Measurements from ENCODE around the gene CRYGB. TPM values are rescaled to one million over a fixed set of nuclear protein-coding genes. Genes with fewer than 3 reads are reported as not detected.

The CRYGB gene
- total and polyA plus RNA-seq, 2 donors (not counting 3 experiments of a cell fraction or from before 2014, with no cell fraction given): not detected

- H3K27me3 ChIP-seq (ENCODE audit: control insufficient read depth in 2 of 2, insufficient read depth in 2 of 2, low read length in 2 of 2): no peaks in the 10 kb centered on the region
- no peak for FAIRE-seq
- H3K79me2 ChIP-seq (ENCODE audit: control insufficient read depth, insufficient read depth, low read length): no peaks in the 10 kb centered on the region
- no peaks in the 10 kb centered on the region for H3K36me3 ChIP-seq (ENCODE audit: control insufficient read depth in 2 of 2, extremely low read depth in 1 of 2, insufficient read depth in 2 of 2, low read length in 2 of 2)
- ChIA-PET POLR2A (no interaction called here), CTCF (no interaction called here)
- no peaks in the 10 kb centered on the region for H3K9me3 ChIP-seq (replicated peaks; ENCODE audit: control insufficient read depth, insufficient read depth, low read length)
- dilution Hi-C loops (cut with MboI; ENCODE audit: extremely low pct_ligation_motif_present, low sequenced_read_pairs): no loop called here
- TF ChIP-seq MYC (IDR thresholded peaks at IDR 0.05; ENCODE audit: low read depth, low read length) (no peak), CTCF (IDR thresholded peaks at IDR 0.05; ENCODE audit: extremely low read depth in 1 of 2, insufficient read depth in 1 of 2, low read depth in 1 of 2, low read length in 2 of 2) (no peak)
- H2AFZ ChIP-seq (ENCODE audit: low read depth, low read length): no peak overlapping the region
- H3K9me1 ChIP-seq (replicated peaks; ENCODE audit: control insufficient read depth, extremely low read depth, insufficient read depth, low read length): no peaks in the 10 kb centered on the region
- no peak overlapping the region for H3K4me3 ChIP-seq (replicated peaks in 1 of 3; ENCODE audit: insufficient read depth in 1 of 3, low read depth in 1 of 3, low read length in 3 of 3)
- no peak overlapping the region for H3K4me2 ChIP-seq (ENCODE audit: insufficient read depth, low read length)
- H3K4me1 ChIP-seq (ENCODE audit: control insufficient read depth, extremely low read depth, insufficient read depth, low read length): no peaks in the 10 kb centered on the region
- BruUV-seq (replicated peaks): no TSS peak
- no peak for DNase-seq (ENCODE audit: low read depth, low spot score)
- no peaks in the 10 kb centered on the region for H4K20me1 ChIP-seq (replicated peaks; ENCODE audit: control insufficient read depth, extremely low read depth, insufficient read depth, low read length)
- intact Hi-C loops (cut with micrococcal nuclease): no loop called here
- no peak overlapping the region for H3K27ac ChIP-seq (ENCODE audit: insufficient read depth, low read depth, low read length)
- no peak overlapping the region for H3K9ac ChIP-seq (replicated peaks; ENCODE audit: extremely low read depth, insufficient read depth, low read length)
Measured at GRCh38 chr2:208097313-208097712, 48.6 kb downstream of the CRYGB start.

GRCh38 chr2:208096080-208096479 lies 49.9 kb downstream of the CRYGB start:
- DNase-seq (ENCODE audit: low read depth, low spot score) (no peak), FAIRE-seq (no peak)
- Histone ChIP-seq H3K27me3 (ENCODE audit: control insufficient read depth in 2 of 2, insufficient read depth in 2 of 2, low read length in 2 of 2) (no peaks in the 10 kb centered on the region), H3K9me3 (replicated peaks; ENCODE audit: control insufficient read depth, insufficient read depth, low read length) (no peaks in the 10 kb centered on the region), H3K27ac (ENCODE audit: insufficient read depth, low read depth, low read length) (no peak overlapping the region), H3K79me2 (ENCODE audit: control insufficient read depth, insufficient read depth, low read length) (no peaks in the 10 kb centered on the region), H3K9ac (replicated peaks; ENCODE audit: extremely low read depth, insufficient read depth, low read length) (no peak overlapping the region), H4K20me1 (replicated peaks; ENCODE audit: control insufficient read depth, extremely low read depth, insufficient read depth, low read length) (no peaks in the 10 kb centered on the region), H3K4me3 (replicated peaks in 1 of 3; ENCODE audit: insufficient read depth in 1 of 3, low read depth in 1 of 3, low read length in 3 of 3) (no peak overlapping the region), H3K36me3 (ENCODE audit: control insufficient read depth in 2 of 2, extremely low read depth in 1 of 2, insufficient read depth in 2 of 2, low read length in 2 of 2) (no peaks in the 10 kb centered on the region), H2AFZ (ENCODE audit: low read depth, low read length) (no peak overlapping the region), H3K4me1 (ENCODE audit: control insufficient read depth, extremely low read depth, insufficient read depth, low read length) (no peaks in the 10 kb centered on the region), H3K4me2 (ENCODE audit: insufficient read depth, low read length) (no peak overlapping the region), H3K9me1 (replicated peaks; ENCODE audit: control insufficient read depth, extremely low read depth, insufficient read depth, low read length) (no peaks in the 10 kb centered on the region)
- POLR2A ChIA-PET: no interaction called here
- dilution Hi-C loops (cut with MboI; ENCODE audit: extremely low pct_ligation_motif_present, low sequenced_read_pairs): no loop called here
- no TSS peak for BruUV-seq (replicated peaks)
- TF ChIP-seq EZH2 (IDR thresholded peaks at IDR 0.05; ENCODE audit: borderline replicate concordance, low read depth, low read length, severe bottlenecking) (no peak), JUN (IDR thresholded peaks at IDR 0.05; ENCODE audit: borderline replicate concordance, insufficient read depth, insufficient read length, low read depth) (no peak), CTCF (IDR thresholded peaks at IDR 0.05; ENCODE audit: extremely low read depth in 1 of 2, insufficient read depth in 1 of 2, low read depth in 1 of 2, low read length in 2 of 2) (no peak), POLR2AphosphoS5 (IDR thresholded peaks at IDR 0.05; ENCODE audit: insufficient read depth, low read depth, low read length) (no peak), POLR2A (IDR thresholded peaks at IDR 0.05; ENCODE audit: low read depth, low read length) (no peak), GATA2 (IDR thresholded peaks at IDR 0.05; ENCODE audit: insufficient read depth, insufficient read length, low read depth, low read length) (no peak), MAX (IDR thresholded peaks at IDR 0.05; ENCODE audit: insufficient read depth, insufficient read length) (no peak), FOS (IDR thresholded peaks at IDR 0.05; ENCODE audit: borderline replicate concordance, insufficient read depth, low read length) (no peak), MYC (IDR thresholded peaks at IDR 0.05; ENCODE audit: low read depth, low read length) (no peak)
- CTCF ChIA-PET: no interaction called here
- intact Hi-C loops (cut with micrococcal nuclease): no loop called here

All from endothelial cell of umbilical vein (primary cell).